ENCODE measurements around the gene MICAL2.

The MICAL2 gene

GRCh38 chr11:12287374-12288211, 177.2 kb downstream of the MICAL2 start:
- TF ChIP-seq ZFP3 (CRISPR knock-in tag; IDR thresholded peaks at IDR 0.05) = peak; percentile 72
- TF ChIP-seq BACH2 (CRISPR knock-in tag; IDR thresholded peaks at IDR 0.05; ENCODE audit: borderline replicate concordance) = no peak
- peak; percentile 14; the same call in 1 of the 2 replicates for TF ChIP-seq POU6F1 (CRISPR knock-in tag; IDR thresholded peaks at IDR 0.05; ENCODE audit: borderline replicate concordance, low read depth)
- peak; percentile 61; the same call in 1 of the 2 replicates for TF ChIP-seq CSDC2 (CRISPR knock-in tag; IDR thresholded peaks at IDR 0.05)
- TF ChIP-seq ESRRG (CRISPR knock-in tag; IDR thresholded peaks at IDR 0.05) = no peak
- TF ChIP-seq CREB5 (CRISPR knock-in tag; IDR thresholded peaks at IDR 0.05; ENCODE audit: low read depth) = no peak
- peak; percentile 80 for ATAC-seq

- TF ChIP-seq ZC3H10 (CRISPR knock-in tag; IDR thresholded peaks at IDR 0.05) (no peak), PPARA (CRISPR knock-in tag; IDR thresholded peaks at IDR 0.05; ENCODE audit: borderline replicate concordance) (no peak), ZNF565 (CRISPR knock-in tag; conservative IDR thresholded peaks at IDR 0.05; ENCODE audit: low read depth) (no peak), CSRNP3 (CRISPR knock-in tag; IDR thresholded peaks at IDR 0.05) (no peak), ZFP30 (CRISPR knock-in tag; IDR thresholded peaks at IDR 0.05) (no peak), ZNF70 (CRISPR knock-in tag; IDR thresholded peaks at IDR 0.05) (no peak), GLIS3 (CRISPR knock-in tag; IDR thresholded peaks at IDR 0.05) (no peak), CSDC2 (CRISPR knock-in tag; IDR thresholded peaks at IDR 0.05) (no peak), TCF4 (CRISPR knock-in tag; IDR thresholded peaks at IDR 0.05; ENCODE audit: borderline replicate concordance) (no peak), OSR1 (CRISPR knock-in tag; IDR thresholded peaks at IDR 0.05) (no peak), PATZ1 (CRISPR knock-in tag; IDR thresholded peaks at IDR 0.05; ENCODE audit: borderline replicate concordance) (no peak), ZFP3 (CRISPR knock-in tag; IDR thresholded peaks at IDR 0.05) (no peak), ZNF8 (CRISPR knock-in tag; IDR thresholded peaks at IDR 0.05) (no peak), ESRRG (CRISPR knock-in tag; IDR thresholded peaks at IDR 0.05) (no peak), TSHZ2 (CRISPR knock-in tag; IDR thresholded peaks at IDR 0.05) (no peak), RARB (CRISPR knock-in tag; IDR thresholded peaks at IDR 0.05) (no peak)
- ATAC-seq = peak; percentile 62
Measured at GRCh38 chr11:12288212-12288930, 178.0 kb downstream of the MICAL2 start.
